ENCODE data around the gene CAMK2A.

- no peak for TF ChIP-seq POLR2AphosphoS5 (IDR thresholded peaks at IDR 0.05)
- no peak for TF ChIP-seq CTCF (IDR thresholded peaks at IDR 0.05)
Observed at GRCh38 chr5:150172145-150172544, 117.4 kb downstream of the CAMK2A start.

Measured in transverse colon (tissue), 4 donors.